Spleen (tissue), 13 donors: ENCODE data around the gene ZNF814. TPM values are rescaled to one million over a fixed set of nuclear protein-coding genes. Genes with fewer than 3 reads are reported as not detected.

Source experiments
- DNase-seq: peaks from one replicate; pipeline ENCODE4 v3.0.0-alpha.2; 2020
- H3K27ac ChIP-seq, 8 donors: fragments of 200-600 bp; sonication (generic) in 7 of 8; 1 replicate in 4 of 8; 2 replicates in 4 of 8; pipeline versions ENCODE4 v1.5.0 to v1.8.0; 2016 to 2021; ENCODE audit warnings: inconsistent platforms in 4 of 8, mild to moderate bottlenecking in 4 of 8, moderate library complexity in 1 of 8
- H3K27me3 ChIP-seq, 7 donors: fragments of 200-600 bp; sonication (generic) in 6 of 7; replicated peaks in 1 of 7; 1 replicate in 4 of 7; 2 replicates in 3 of 7; pipeline versions ENCODE4 v1.5.0 to v1.8.0; 2016 to 2021; ENCODE audit warnings: inconsistent platforms in 3 of 7, mild to moderate bottlenecking in 1 of 7
- H3K36me3 ChIP-seq, 6 donors: fragments of 200-600 bp; sonication (generic) in 5 of 6; 1 replicate in 4 of 6; 2 replicates in 2 of 6; pipeline versions ENCODE4 v1.5.0 to v1.8.0; 2016 to 2021; ENCODE audit warnings: inconsistent platforms in 2 of 6
- H3K4me1 ChIP-seq, 6 donors: fragments of 200-600 bp; sonication (generic) in 5 of 6; 1 replicate in 3 of 6; 2 replicates in 3 of 6; pipeline versions ENCODE4 v1.5.0 to v1.8.0; 2016 to 2021; ENCODE audit warnings: inconsistent platforms in 3 of 6
- H3K4me3 ChIP-seq, 8 donors: fragments of 200-600 bp; sonication (generic) in 7 of 8; 1 replicate in 4 of 8; 2 replicates in 4 of 8; pipeline versions ENCODE4 v1.5.0 to v1.8.0; 2016 to 2021; ENCODE audit warnings: inconsistent platforms in 4 of 8, mild to moderate bottlenecking in 4 of 8, moderate library complexity in 2 of 8
- H3K9me3 ChIP-seq, 8 donors: fragments of 200-600 bp; sonication (generic) in 7 of 8; 1 replicate in 4 of 8; 2 replicates in 4 of 8; pipeline versions ENCODE4 v1.5.0 to v1.8.0; 2016 to 2021; ENCODE audit warnings: inconsistent platforms in 4 of 8
- POLR2A ChIP-seq, 3 donors: fragments of 450-650 bp; IDR thresholded peaks; one replicate each; pipeline ENCODE4 v1.5.1; 2017; ENCODE audit warnings: antibody characterized with exemption in 3 of 3, mild to moderate bottlenecking in 1 of 3
- POLR2AphosphoS5 ChIP-seq, 3 donors: sonication (generic); formaldehyde crosslinking; IDR thresholded peaks; one replicate each; pipeline ENCODE4 v1.5.1; 2017; ENCODE audit warnings: antibody characterized with exemption in 3 of 3
- WGBS, 5 donors: extraction: QIAGEN DNeasy Blood & Tissue Kit in 3 of 5; methylation state at CpG; one replicate each; pipeline versions ENCODE4 v1.1.5 to v1.1.7; 2013 to 2018; 5-methylcytosine and 5-hydroxymethylcytosine counted together
- intact Hi-C: fragments of 100-400 bp; cut with DNase I; formaldehyde crosslinking; loops from one replicate; pipeline ENCODE4 v1.15.0; 2023; ENCODE audit warnings: low total_unique reads
- long read RNA-seq, 2 donors: transcript quantifications; one replicate each; lab custom pipeline, GENCODE V29; 2026
- polyA plus RNA-seq, 3 donors: library from polyadenylated mRNA; stranded (reverse); fragments of 200-250 nt; gene quantifications; one replicate each; pipeline ENCODE4 v1.2.1, GENCODE V29; 2013
- total RNA-seq, 7 donors: library from RNA; depleted of rRNA in 3 of 7; stranded (reverse); fragments of >200 nt in 3 of 7; fragmentation: NEBNext Ultra II Directional in 4 of 7; extraction: Animal tissue kit (Norgen Biotek cat#: 25700) in 4 of 7; gene quantifications; one replicate each; pipeline versions ENCODE4 v1.1.0 to v1.2.1, GENCODE V29; 2016 to 2021
- TF ChIP-seq, protein P1 (sequence below), 11 experiments: fragments of 200-600 bp in 7 of 11; fragments of 450-650 bp in 4 of 11; sonication (generic) in 4 of 11; IDR thresholded peaks in 8 of 11; conservative IDR thresholded peaks in 3 of 11; 1 replicate in 7 of 11; 2 replicates in 4 of 11; pipeline versions ENCODE4 v1.4.0 to v1.8.0; 2016 to 2021; ENCODE audit warnings: antibody characterized with exemption in 11 of 11, inconsistent platforms in 4 of 11, mild to moderate bottlenecking in 1 of 11
- donor health status: healthy with polysubstance abuse.
- donor health status: DM: no; HTN: no; CAD: no; lungs with moderate emphysema.
- donor health status: DM: no; HTN: no; CAD: no.
- donor health status: Bipolar disorder and iron deficiency.
- donor health status: healthy.
- donor health status: DM: no; HTN: no; CAD: no.
- donor health status: DM: yes; HTN: yes; CAD: no.

ZNF814 gene
- total RNA-seq (10 to 100 TPM; 18.0 to 48.1 (median 33.2) TPM), polyA plus RNA-seq (10 to 100 TPM; 15.4 to 21.2 (median 17.3) TPM)
- long read RNA-seq, donor 1, transcript ZNF814-207 (1 exons, 2,496 nt), result minor isoform, 6 of 18 reads
- long read RNA-seq, donor 1, transcript ZNF814-202 (1 exons, 2,277 nt), result major isoform, 7 of 18 reads
- long read RNA-seq, donor 1, partial matches to known transcripts, result 0 of 18 reads
- long read RNA-seq, donor 1, other reads (novel, unspliced or antisense), result 0 of 18 reads
- long read RNA-seq, donor 2, transcript ZNF814-202 (1 exons, 2,277 nt), result major isoform, 5 of 12 reads
- long read RNA-seq, donor 2, partial matches to known transcripts, result 0 of 12 reads
- long read RNA-seq, donor 2, other reads (novel, unspliced or antisense), result 0 of 12 reads

DNA sequence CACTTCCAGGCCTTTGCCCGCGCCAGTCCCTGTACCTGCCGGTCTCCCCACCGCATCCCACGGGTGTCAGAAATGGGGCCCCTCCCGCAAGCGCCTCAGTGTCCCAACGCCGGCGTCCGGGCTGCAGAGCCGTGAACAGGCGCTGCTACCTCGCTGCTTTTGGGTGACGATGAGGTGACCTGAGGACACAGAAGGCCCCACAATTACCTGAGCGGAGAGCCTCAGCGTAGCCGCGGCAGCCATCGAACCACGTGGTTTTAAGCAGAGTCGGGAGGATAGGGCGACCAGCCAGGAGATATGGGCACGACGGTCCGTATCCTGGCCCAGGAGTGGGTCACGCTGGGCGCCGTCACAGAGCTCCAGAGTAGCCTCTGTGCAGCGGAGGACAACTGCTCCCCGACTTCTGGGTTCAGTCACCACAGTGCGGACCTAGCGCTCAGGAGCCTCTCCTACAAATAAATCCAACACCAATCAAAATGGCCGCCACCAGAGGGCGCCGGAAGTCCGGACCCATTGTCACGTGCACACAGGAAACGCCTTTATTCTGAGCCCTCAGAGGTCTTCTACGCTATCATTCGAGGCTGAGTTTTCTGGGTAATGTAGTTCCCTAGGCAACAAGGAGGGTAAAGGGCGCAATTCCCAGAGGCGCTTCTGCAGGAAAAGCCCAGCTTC, at the start of gene ZNF814:
Gene ZNF814, minus strand, starts transcription at position 478 of the 672 bp plus-strand sequence. Its CDS starts 235 bp downstream, at position 243.
- intact Hi-C loops, result no loop called here
- TF ChIP-seq, protein P1, sequence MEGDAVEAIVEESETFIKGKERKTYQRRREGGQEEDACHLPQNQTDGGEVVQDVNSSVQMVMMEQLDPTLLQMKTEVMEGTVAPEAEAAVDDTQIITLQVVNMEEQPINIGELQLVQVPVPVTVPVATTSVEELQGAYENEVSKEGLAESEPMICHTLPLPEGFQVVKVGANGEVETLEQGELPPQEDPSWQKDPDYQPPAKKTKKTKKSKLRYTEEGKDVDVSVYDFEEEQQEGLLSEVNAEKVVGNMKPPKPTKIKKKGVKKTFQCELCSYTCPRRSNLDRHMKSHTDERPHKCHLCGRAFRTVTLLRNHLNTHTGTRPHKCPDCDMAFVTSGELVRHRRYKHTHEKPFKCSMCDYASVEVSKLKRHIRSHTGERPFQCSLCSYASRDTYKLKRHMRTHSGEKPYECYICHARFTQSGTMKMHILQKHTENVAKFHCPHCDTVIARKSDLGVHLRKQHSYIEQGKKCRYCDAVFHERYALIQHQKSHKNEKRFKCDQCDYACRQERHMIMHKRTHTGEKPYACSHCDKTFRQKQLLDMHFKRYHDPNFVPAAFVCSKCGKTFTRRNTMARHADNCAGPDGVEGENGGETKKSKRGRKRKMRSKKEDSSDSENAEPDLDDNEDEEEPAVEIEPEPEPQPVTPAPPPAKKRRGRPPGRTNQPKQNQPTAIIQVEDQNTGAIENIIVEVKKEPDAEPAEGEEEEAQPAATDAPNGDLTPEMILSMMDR (IDR thresholded peaks at IDR 0.05 in 8 of 11, conservative IDR thresholded peaks at IDR 0.05 in 3 of 11), result peak in 7 of 11 experiments; percentile 18 to 61 (median 45)
- TF ChIP-seq POLR2A (IDR thresholded peaks at IDR 0.05), result no peak
- peak; percentile 79 to 84 (median 80) for TF ChIP-seq POLR2AphosphoS5 (IDR thresholded peaks at IDR 0.05)
- H3K27ac ChIP-seq, result peak within 1 kb of the TSS in 7 of 8 donors; percentile 79 to 89 (median 85)
- H3K36me3 ChIP-seq, result peaks cover 0 to 32% (median 12%) of the 10 kb centered on the region in 6 donors
- peak within 1 kb of the TSS; percentile 53 to 95 (median 82) for H3K4me3 ChIP-seq
- H3K27me3 ChIP-seq, result no peaks in the 10 kb centered on the region
- H3K9me3 ChIP-seq, result peaks cover 0 to 50% (median 34%) of the 10 kb centered on the region in 8 donors
- DNase-seq, result peak; percentile 91
- peaks cover 8 to 32% (median 22%) of the 10 kb centered on the region in 6 donors for H3K4me1 ChIP-seq
- 1 to 4% (median 1%) methylated on average over 32 to 43 of the region's 43 CpGs for WGBS, 5 donors

DNA sequence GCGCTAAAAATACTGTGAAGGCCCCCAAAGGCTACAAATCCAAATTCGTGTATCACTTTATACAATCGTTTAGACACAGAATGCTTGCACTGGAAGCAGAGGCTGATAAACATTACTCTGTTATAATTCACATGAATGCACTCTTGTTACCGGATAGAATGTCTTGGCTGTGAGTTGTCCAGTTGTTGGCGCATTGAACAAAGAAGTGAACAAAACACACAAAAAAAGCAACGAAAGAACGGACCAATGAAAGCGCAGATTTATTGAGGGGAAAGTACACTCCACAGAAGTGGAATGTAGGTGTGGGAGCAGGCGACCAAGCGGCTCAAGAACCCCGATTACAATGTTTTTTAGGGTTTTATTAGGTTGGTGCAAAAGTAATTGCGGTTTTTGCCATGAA, 46.9 kb upstream of the ZNF814 start:
- Histone ChIP-seq H3K4me1 (peaks cover 0 to 17% (median 9%) of the 10 kb centered on the region in 6 donors), H3K4me3 (peak overlapping the region in 1 of 8 donors; percentile 82), H3K36me3 (peaks cover under 1 to 72% (median 16%) of the 10 kb centered on the region in 6 donors), H3K27me3 (no peaks in the 10 kb centered on the region), H3K27ac (peak overlapping the region in 1 of 8 donors; percentile 75), H3K9me3 (peaks cover 0 to 100% (median 96%) of the 10 kb centered on the region in 8 donors)
- no peak for DNase-seq
- intact Hi-C loops, result no loop called here
- WGBS, 5 donors, result 88 to 92% (median 90%) methylated on average over 12 of the region's 12 CpGs
- TF ChIP-seq, protein P1 (IDR thresholded peaks at IDR 0.05 in 8 of 11, conservative IDR thresholded peaks at IDR 0.05 in 3 of 11), result no peak
- TF ChIP-seq POLR2A (IDR thresholded peaks at IDR 0.05), result no peak
- TF ChIP-seq POLR2AphosphoS5 (IDR thresholded peaks at IDR 0.05), result no peak

DNA sequence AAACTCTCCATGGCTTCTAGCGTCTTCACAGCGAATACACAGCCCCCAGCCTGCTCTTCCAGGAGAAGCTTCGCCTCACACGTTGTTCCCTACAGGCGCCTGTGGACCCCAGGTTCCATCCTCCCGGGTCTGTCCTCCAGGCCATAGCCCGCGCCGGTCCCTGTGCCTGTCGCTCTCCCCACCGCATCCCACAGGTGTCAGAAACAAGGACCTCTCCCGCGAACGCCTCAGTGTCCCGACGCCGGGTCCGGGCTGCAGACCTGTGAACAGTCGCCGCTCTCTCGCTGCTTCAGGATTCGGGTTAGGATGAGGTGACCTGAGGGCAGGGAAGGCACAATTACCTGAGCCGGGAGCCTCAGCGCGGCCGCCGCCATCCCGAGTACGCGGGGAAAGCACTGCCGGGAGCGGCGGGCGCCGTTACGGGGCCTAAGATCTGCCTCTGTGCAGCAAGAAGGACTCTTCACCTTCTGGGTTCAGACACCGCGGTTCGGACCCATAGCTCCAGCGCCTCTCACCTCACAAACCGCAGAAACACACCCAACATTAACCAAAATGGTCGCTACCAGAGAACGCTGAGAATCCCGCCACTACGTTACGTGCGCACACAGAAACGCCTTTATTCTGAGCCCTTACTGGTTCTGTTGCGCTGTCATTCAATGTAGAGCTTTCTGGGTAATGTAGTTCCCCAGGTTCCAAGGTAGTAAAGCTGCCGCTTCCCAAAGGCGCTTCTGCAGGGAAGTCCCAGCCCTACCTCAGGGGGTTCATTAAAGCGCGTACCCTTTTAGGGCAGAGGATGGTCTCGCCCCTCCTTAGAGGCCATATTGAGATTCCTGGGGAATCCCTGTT, 46.2 kb upstream of the ZNF814 start, which contains the start of gene ZNF418:
Gene ZNF418, minus strand, starts transcription at position 583 of the 846 bp plus-strand sequence. CDS start 1,580 bp downstream, outside the sequence.
- H3K4me3 ChIP-seq, result peak within 1 kb of the TSS; percentile 56 to 82 (median 62)
- peak within 1 kb of the TSS; percentile 36 to 83 (median 71) for H3K27ac ChIP-seq
- DNase-seq, result peak; percentile 77
- H3K36me3 ChIP-seq, result peaks cover 0 to 70% (median 11%) of the 10 kb centered on the region in 6 donors
- TF ChIP-seq POLR2AphosphoS5 (IDR thresholded peaks at IDR 0.05), result peak; percentile 45 to 64 (median 62)
- TF ChIP-seq, protein P1 (IDR thresholded peaks at IDR 0.05 in 8 of 11, conservative IDR thresholded peaks at IDR 0.05 in 3 of 11), result no peak
- TF ChIP-seq POLR2A (IDR thresholded peaks at IDR 0.05), result no peak
- 6 to 11% (median 7%) methylated on average over 39 to 54 of the region's 54 CpGs for WGBS, 5 donors
- H3K9me3 ChIP-seq, result peaks cover 0 to 100% (median 96%) of the 10 kb centered on the region in 8 donors
- H3K27me3 ChIP-seq, result no peaks in the 10 kb centered on the region
- intact Hi-C loops, result no loop called here
- peaks cover 0 to 17% (median 9%) of the 10 kb centered on the region in 6 donors for H3K4me1 ChIP-seq
